ENCODE data around the gene NRG2. TPM values are rescaled to one million over a fixed set of nuclear protein-coding genes. Genes with fewer than 3 reads are reported as not detected.

The NRG2 gene
- total RNA-seq, 1 donor from 2014 or later, result 0.52 TPM

DNA sequence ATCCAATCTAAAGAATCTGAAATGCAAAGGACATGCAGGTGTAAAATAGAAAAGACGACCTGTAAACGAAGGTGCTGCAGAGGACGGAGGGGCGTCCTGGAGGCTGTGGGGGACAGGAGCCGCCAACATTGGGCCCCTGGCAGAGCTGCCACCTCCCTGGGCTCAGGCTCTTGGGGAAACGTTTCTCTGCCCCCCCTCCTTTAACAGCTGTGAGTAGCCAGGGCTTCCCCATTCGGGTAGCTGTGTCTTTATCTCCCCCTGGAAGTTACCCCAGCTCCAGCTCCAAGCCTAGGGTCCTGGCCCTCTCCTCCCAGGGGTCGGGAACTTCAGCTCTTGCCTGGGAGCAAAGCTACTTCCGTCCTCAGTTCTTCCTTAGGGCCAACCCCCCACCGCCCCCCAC, 196.0 kb downstream of the NRG2 start:
- Histone ChIP-seq H3K9ac (ENCODE audit: low read depth in 1 of 3, low read length in 3 of 3) (no peak overlapping the region), H3K27ac (ENCODE audit: low read depth, low read length) (no peak overlapping the region), H3K4me3 (ENCODE audit: low read length in 3 of 3) (no peak overlapping the region), H3K36me3 (ENCODE audit: control insufficient read depth in 3 of 3, insufficient read depth in 3 of 3, low read length in 3 of 3) (peaks cover 6 to 9% (median 7%) of the 10 kb centered on the region in 3 donors), H3K4me1 (ENCODE audit: control insufficient read depth in 3 of 3, insufficient read depth in 3 of 3, low read length in 3 of 3) (peaks cover 5 to 13% (median 11%) of the 10 kb centered on the region in 3 donors), H3K9me3 (ENCODE audit: control insufficient read depth in 3 of 3, low read length in 3 of 3) (no peaks in the 10 kb centered on the region), H3K27me3 (ENCODE audit: control insufficient read depth in 3 of 3, insufficient read depth in 3 of 3, low read length in 3 of 3) (peaks cover 0 to 4% (median 0%) of the 10 kb centered on the region in 3 donors)

DNA sequence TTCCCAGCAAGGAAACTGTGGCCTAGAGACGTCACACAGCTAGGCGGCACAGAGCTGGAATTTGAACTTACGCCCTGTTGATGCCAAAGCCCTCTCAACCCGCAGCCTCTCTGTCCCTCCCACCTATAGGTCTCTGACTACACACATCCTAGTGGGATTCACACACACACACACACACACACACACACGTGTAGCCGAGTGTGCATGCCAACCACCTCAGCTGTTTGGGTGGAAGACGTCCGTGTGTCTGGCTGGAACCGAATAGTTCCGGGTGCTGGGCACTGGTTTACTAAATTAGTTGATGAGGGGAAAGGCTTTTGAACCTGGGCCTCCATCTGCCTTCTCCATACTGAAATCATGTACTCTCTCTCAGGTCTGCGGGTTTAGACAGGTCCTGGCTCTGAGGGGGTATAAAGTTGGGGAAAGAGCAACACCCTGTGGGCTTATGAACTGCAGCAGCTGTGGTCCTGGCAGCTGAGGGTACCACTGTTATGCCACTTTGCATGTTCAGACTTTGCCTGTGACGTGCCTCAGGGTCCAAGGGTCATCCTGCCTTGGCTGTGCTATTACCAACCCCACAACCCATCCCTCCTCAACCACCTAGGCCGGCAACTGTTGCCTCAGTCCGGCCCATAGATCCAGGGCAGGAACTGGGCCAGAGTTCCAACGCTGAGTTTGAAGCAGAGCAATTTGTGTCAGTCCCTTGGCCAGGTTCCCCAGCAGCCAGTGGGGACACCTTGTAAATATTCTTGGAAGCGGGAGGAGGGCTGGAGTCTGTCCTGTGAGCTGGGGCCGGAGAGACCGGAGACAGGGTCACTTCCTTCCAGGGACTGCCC, 197.0 kb downstream of the NRG2 start:
- H3K4me1 ChIP-seq (ENCODE audit: control insufficient read depth in 3 of 3, insufficient read depth in 3 of 3, low read length in 3 of 3), result peaks cover 5 to 13% (median 11%) of the 10 kb centered on the region in 3 donors
- H3K9me3 ChIP-seq (ENCODE audit: control insufficient read depth in 3 of 3, low read length in 3 of 3), result no peaks in the 10 kb centered on the region
- no peaks in the 10 kb centered on the region for H3K36me3 ChIP-seq (ENCODE audit: control insufficient read depth in 3 of 3, insufficient read depth in 3 of 3, low read length in 3 of 3)
- H3K27ac ChIP-seq (ENCODE audit: low read depth, low read length), result no peak overlapping the region
- H3K4me3 ChIP-seq (ENCODE audit: low read length in 3 of 3), result no peak overlapping the region
- peaks cover 0 to 4% (median 0%) of the 10 kb centered on the region in 3 donors for H3K27me3 ChIP-seq (ENCODE audit: control insufficient read depth in 3 of 3, insufficient read depth in 3 of 3, low read length in 3 of 3)
- peak overlapping the region in 2 of 3 donors; percentile 16 to 57 for H3K9ac ChIP-seq (ENCODE audit: low read depth in 1 of 3, low read length in 3 of 3)

- Histone ChIP-seq H3K4me3 (ENCODE audit: low read length in 3 of 3) (no peak overlapping the region), H3K9me3 (ENCODE audit: control insufficient read depth in 3 of 3, low read length in 3 of 3) (no peaks in the 10 kb centered on the region), H3K9ac (ENCODE audit: low read depth in 1 of 3, low read length in 3 of 3) (no peak overlapping the region), H3K27me3 (ENCODE audit: control insufficient read depth in 3 of 3, insufficient read depth in 3 of 3, low read length in 3 of 3) (peaks cover 0 to 4% (median 0%) of the 10 kb centered on the region in 3 donors), H3K4me1 (ENCODE audit: control insufficient read depth in 3 of 3, insufficient read depth in 3 of 3, low read length in 3 of 3) (peaks cover 5 to 13% (median 11%) of the 10 kb centered on the region in 3 donors), H3K27ac (ENCODE audit: low read depth, low read length) (no peak overlapping the region), H3K36me3 (ENCODE audit: control insufficient read depth in 3 of 3, insufficient read depth in 3 of 3, low read length in 3 of 3) (no peaks in the 10 kb centered on the region)
Observed at GRCh38 chr5:139844472-139845145, 198.5 kb downstream of the NRG2 start.

DNA sequence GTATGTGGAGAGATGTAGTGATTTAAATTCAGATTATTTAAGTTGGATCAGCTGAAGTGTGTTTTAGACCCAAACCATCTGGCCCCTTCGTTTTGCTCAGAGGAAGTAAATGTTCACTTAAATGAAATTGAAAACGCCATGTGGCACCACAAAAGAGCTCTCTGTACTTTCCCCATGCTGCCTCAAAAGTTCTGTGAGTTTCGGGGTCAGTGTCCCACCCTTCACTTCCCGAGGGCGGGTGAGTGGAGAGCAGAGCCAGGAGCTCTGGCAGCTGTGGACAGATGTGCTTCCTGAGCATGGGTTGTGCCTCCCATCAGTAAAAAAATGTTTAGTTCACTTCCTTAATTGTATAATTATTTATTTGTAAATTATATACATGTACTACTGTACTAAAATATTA, 199.1 kb downstream of the NRG2 start:
- H3K36me3 ChIP-seq (ENCODE audit: control insufficient read depth in 3 of 3, insufficient read depth in 3 of 3, low read length in 3 of 3), result no peaks in the 10 kb centered on the region

GRCh38 chr5:139842321-139842720, 200.8 kb downstream of the NRG2 start:
- Histone ChIP-seq H3K36me3 (ENCODE audit: control insufficient read depth in 3 of 3, insufficient read depth in 3 of 3, low read length in 3 of 3) (no peaks in the 10 kb centered on the region), H3K9me3 (ENCODE audit: control insufficient read depth in 3 of 3, low read length in 3 of 3) (no peaks in the 10 kb centered on the region), H3K4me3 (ENCODE audit: low read length in 3 of 3) (no peak overlapping the region), H3K27ac (ENCODE audit: low read depth, low read length) (no peak overlapping the region), H3K27me3 (ENCODE audit: control insufficient read depth in 3 of 3, insufficient read depth in 3 of 3, low read length in 3 of 3) (peaks cover 0 to 4% (median 3%) of the 10 kb centered on the region in 3 donors), H3K4me1 (ENCODE audit: control insufficient read depth in 3 of 3, insufficient read depth in 3 of 3, low read length in 3 of 3) (peaks cover 5 to 13% (median 11%) of the 10 kb centered on the region in 3 donors), H3K9ac (ENCODE audit: low read depth in 1 of 3, low read length in 3 of 3) (no peak overlapping the region)

More for the DNA sequence above, 199.1 kb downstream of the NRG2 start:
- H3K9ac ChIP-seq (ENCODE audit: low read depth in 1 of 3, low read length in 3 of 3), result no peak overlapping the region
- H3K9me3 ChIP-seq (ENCODE audit: control insufficient read depth in 3 of 3, low read length in 3 of 3), result no peaks in the 10 kb centered on the region
- H3K4me3 ChIP-seq (ENCODE audit: low read length in 3 of 3), result no peak overlapping the region
- no peak overlapping the region for H3K27ac ChIP-seq (ENCODE audit: low read depth, low read length)
- peaks cover 5 to 13% (median 11%) of the 10 kb centered on the region in 3 donors for H3K4me1 ChIP-seq (ENCODE audit: control insufficient read depth in 3 of 3, insufficient read depth in 3 of 3, low read length in 3 of 3)
- H3K27me3 ChIP-seq (ENCODE audit: control insufficient read depth in 3 of 3, insufficient read depth in 3 of 3, low read length in 3 of 3), result peaks cover 0 to 4% (median 0%) of the 10 kb centered on the region in 3 donors

DNA sequence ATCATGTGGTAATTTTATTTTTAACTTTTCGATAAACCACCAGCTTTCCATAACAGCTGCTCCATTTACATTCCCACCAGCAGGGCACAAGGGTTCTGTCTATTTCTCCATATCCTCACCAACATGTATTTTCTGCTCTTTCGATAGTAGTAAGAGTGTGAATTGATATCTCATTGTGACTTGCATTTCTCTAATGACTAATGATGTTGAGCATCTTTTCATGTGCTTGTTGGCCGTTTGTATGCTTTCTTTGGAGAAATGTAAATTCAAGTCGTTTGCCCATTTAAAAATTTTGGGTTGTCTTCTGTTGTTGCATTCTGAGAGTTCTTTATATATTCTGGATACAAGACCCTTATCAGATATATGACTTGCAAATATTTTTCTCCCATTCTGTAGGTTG, 201.6 kb downstream of the NRG2 start:
- Histone ChIP-seq H3K27ac (ENCODE audit: low read depth, low read length) (no peak overlapping the region), H3K9me3 (ENCODE audit: control insufficient read depth in 3 of 3, low read length in 3 of 3) (no peaks in the 10 kb centered on the region), H3K4me1 (ENCODE audit: control insufficient read depth in 3 of 3, insufficient read depth in 3 of 3, low read length in 3 of 3) (peaks cover 0 to 9% (median 7%) of the 10 kb centered on the region in 3 donors), H3K36me3 (ENCODE audit: control insufficient read depth in 3 of 3, insufficient read depth in 3 of 3, low read length in 3 of 3) (no peaks in the 10 kb centered on the region), H3K9ac (ENCODE audit: low read depth in 1 of 3, low read length in 3 of 3) (no peak overlapping the region), H3K27me3 (ENCODE audit: control insufficient read depth in 3 of 3, insufficient read depth in 3 of 3, low read length in 3 of 3) (peaks cover 0 to 4% (median 3%) of the 10 kb centered on the region in 3 donors), H3K4me3 (ENCODE audit: low read length in 3 of 3) (no peak overlapping the region)

- no peaks in the 10 kb centered on the region for H3K36me3 ChIP-seq (ENCODE audit: control insufficient read depth in 3 of 3, insufficient read depth in 3 of 3, low read length in 3 of 3)
- H3K4me3 ChIP-seq (ENCODE audit: low read length in 3 of 3), result no peak overlapping the region
- H3K9ac ChIP-seq (ENCODE audit: low read depth in 1 of 3, low read length in 3 of 3), result no peak overlapping the region
- no peaks in the 10 kb centered on the region for H3K9me3 ChIP-seq (ENCODE audit: control insufficient read depth in 3 of 3, low read length in 3 of 3)
- no peak overlapping the region for H3K27ac ChIP-seq (ENCODE audit: low read depth, low read length)
- peaks cover 0 to 2% (median 0%) of the 10 kb centered on the region in 3 donors for H3K4me1 ChIP-seq (ENCODE audit: control insufficient read depth in 3 of 3, insufficient read depth in 3 of 3, low read length in 3 of 3)
- peaks cover 0 to 7% (median 0%) of the 10 kb centered on the region in 3 donors for H3K27me3 ChIP-seq (ENCODE audit: control insufficient read depth in 3 of 3, insufficient read depth in 3 of 3, low read length in 3 of 3)
Observed at GRCh38 chr5:139839918-139840317, 203.2 kb downstream of the NRG2 start.

DNA sequence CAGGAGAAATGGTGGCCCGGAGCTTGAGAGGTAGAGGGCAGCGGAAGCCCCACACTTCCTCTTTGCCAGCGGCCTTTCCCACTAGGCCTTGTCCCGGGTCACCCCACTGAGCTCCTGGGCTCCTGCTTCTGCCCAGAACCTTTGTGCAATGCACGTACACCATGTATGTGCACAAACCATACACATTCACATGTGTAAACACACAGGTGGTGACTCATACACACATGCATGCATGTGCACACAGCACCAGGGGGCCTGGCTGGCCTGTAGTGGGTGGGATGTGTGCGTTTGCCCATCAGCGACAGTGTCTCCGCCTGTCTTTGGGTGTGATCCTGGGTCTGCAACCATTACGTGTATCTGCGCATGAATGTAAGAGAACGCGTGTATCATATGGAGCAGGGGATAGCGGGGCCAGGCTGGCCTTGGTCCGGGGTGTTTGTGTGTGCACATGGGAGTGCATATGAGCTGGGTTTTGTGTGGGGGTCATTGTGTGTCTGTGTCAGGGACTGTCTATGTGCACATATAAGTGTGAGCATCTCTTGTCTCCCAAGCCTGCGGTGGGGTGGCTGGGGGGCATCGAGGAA, 203.8 kb downstream of the NRG2 start:
- Histone ChIP-seq H3K27me3 (ENCODE audit: control insufficient read depth in 3 of 3, insufficient read depth in 3 of 3, low read length in 3 of 3) (peaks cover 0 to 7% (median 0%) of the 10 kb centered on the region in 3 donors), H3K9me3 (ENCODE audit: control insufficient read depth in 3 of 3, low read length in 3 of 3) (no peaks in the 10 kb centered on the region), H3K9ac (ENCODE audit: low read depth in 1 of 3, low read length in 3 of 3) (no peak overlapping the region), H3K27ac (ENCODE audit: low read depth, low read length) (no peak overlapping the region), H3K36me3 (ENCODE audit: control insufficient read depth in 3 of 3, insufficient read depth in 3 of 3, low read length in 3 of 3) (no peaks in the 10 kb centered on the region), H3K4me3 (ENCODE audit: low read length in 3 of 3) (no peak overlapping the region), H3K4me1 (ENCODE audit: control insufficient read depth in 3 of 3, insufficient read depth in 3 of 3, low read length in 3 of 3) (no peaks in the 10 kb centered on the region)

DNA sequence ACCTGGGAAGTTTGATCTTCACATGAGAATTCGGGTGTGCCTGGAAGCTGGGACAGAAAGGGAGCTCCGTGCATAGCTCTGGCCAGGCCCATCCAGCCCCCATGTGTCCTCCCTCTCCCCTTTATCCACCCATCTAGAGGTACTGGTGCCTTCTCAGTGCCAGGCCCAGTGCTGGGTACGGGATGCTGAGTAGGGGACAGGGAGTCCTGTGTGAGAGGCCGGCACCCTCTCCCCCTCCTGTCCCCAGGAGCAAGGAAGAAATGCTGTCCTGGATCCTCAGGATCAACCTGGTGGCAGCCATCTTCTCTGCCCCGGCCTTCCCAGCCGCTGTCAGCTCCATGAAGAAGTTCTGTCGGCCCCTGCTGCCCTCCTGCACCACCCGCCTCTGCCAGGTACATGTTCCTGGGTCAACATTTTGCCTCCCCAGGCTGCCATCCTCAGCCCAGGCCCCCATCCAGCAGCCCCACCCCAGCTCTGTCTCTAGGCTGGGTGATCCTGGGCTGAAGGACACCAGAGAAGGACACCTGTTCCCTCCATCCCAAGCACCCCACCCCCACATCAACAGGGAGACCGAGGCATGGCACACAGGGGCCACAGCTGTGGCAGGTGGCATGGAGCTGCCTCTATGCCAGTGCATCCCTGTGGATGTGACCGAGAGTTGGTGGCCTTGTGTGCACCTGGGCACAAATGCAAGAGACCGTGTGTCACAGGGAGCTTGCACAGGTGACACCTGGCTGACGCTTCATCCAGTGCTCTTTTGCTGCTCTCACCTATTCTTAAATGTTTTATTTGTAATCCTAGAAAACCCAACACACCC, 204.5 kb downstream of the NRG2 start:
- H3K9ac ChIP-seq (ENCODE audit: low read depth in 1 of 3, low read length in 3 of 3), result no peak overlapping the region
- H3K27ac ChIP-seq (ENCODE audit: low read depth, low read length), result no peak overlapping the region
- no peaks in the 10 kb centered on the region for H3K4me1 ChIP-seq (ENCODE audit: control insufficient read depth in 3 of 3, insufficient read depth in 3 of 3, low read length in 3 of 3)
- no peaks in the 10 kb centered on the region for H3K36me3 ChIP-seq (ENCODE audit: control insufficient read depth in 3 of 3, insufficient read depth in 3 of 3, low read length in 3 of 3)
- H3K9me3 ChIP-seq (ENCODE audit: control insufficient read depth in 3 of 3, low read length in 3 of 3), result no peaks in the 10 kb centered on the region
- peaks cover 0 to 7% (median 0%) of the 10 kb centered on the region in 3 donors for H3K27me3 ChIP-seq (ENCODE audit: control insufficient read depth in 3 of 3, insufficient read depth in 3 of 3, low read length in 3 of 3)
- H3K4me3 ChIP-seq (ENCODE audit: low read length in 3 of 3), result no peak overlapping the region
